Endothelial cell (in vitro differentiated cells): Measurements from ENCODE around the gene PDLIM1. TPM values are rescaled to one million over a fixed set of nuclear protein-coding genes. Genes with fewer than 3 reads are reported as not detected.
A peak's percentile ranks its signal among the peaks of the same experiment; 100 is the strongest.

Source experiments
- DNase-seq: peaks from one replicate; pipeline ENCODE4 v3.0.0; 2021; ENCODE audit warnings: low spot score
- H3K27ac Mint-ChIP-seq: one replicate; pipeline ENCODE4 v1.8.0; 2021; ENCODE audit warnings: mixed read lengths, inconsistent platforms; ENCODE audit not compliant: unreplicated experiment
- H3K27me3 Mint-ChIP-seq: one replicate; pipeline ENCODE4 v1.8.0; 2021; ENCODE audit warnings: mild to moderate bottlenecking, moderate library complexity, mixed read lengths, inconsistent platforms; ENCODE audit not compliant: unreplicated experiment
- H3K36me3 Mint-ChIP-seq: one replicate; pipeline ENCODE4 v1.8.0; 2021; ENCODE audit warnings: mild to moderate bottlenecking, low read depth, mixed read lengths, inconsistent platforms; ENCODE audit not compliant: unreplicated experiment
- H3K4me1 Mint-ChIP-seq: one replicate; pipeline ENCODE4 v1.8.0; 2021; ENCODE audit warnings: mild to moderate bottlenecking, mixed read lengths, inconsistent platforms; ENCODE audit not compliant: unreplicated experiment
- H3K4me3 Mint-ChIP-seq: one replicate; pipeline ENCODE4 v1.8.0; 2021; ENCODE audit warnings: mild to moderate bottlenecking, mixed read lengths, inconsistent platforms; ENCODE audit not compliant: unreplicated experiment
- H3K9me3 Mint-ChIP-seq: one replicate; pipeline ENCODE4 v1.8.0; 2021; ENCODE audit warnings: mixed read lengths, inconsistent platforms; ENCODE audit not compliant: unreplicated experiment
- CTCF ChIP-seq: fragments of 200-600 bp; sonication (generic); IDR thresholded peaks from one replicate; pipeline ENCODE4 v1.5.0; 2021; ENCODE audit warnings: antibody characterized with exemption; ENCODE audit not compliant: unreplicated experiment
- total RNA-seq: library from RNA; stranded (reverse); fragmentation: NEBNext Ultra II Directional; extraction: Animal tissue kit (Norgen Biotek cat#: 25700); gene quantifications from one replicate; pipeline ENCODE4 v1.2.1, GENCODE V29; 2021; ENCODE audit not compliant: unreplicated experiment

Gene PDLIM1
- total RNA-seq, 1 donor from 2014 or later: 125 TPM

GRCh38 chr10:95265572-95265971, 25.2 kb downstream of the PDLIM1 start:
- H3K4me3 Mint-ChIP-seq: no peak overlapping the region
- peaks cover 25% of the 10 kb centered on the region for H3K36me3 Mint-ChIP-seq
- no peak overlapping the region for H3K27ac Mint-ChIP-seq
- no peak for DNase-seq
- H3K27me3 Mint-ChIP-seq: peaks cover 9% of the 10 kb centered on the region
- no peaks in the 10 kb centered on the region for H3K9me3 Mint-ChIP-seq
- peaks cover 36% of the 10 kb centered on the region for H3K4me1 Mint-ChIP-seq
- no peak for TF ChIP-seq CTCF

- Mint-ChIP-seq H3K4me3 (no peak overlapping the region), H3K4me1 (peaks cover 39% of the 10 kb centered on the region), H3K9me3 (no peaks in the 10 kb centered on the region), H3K27me3 (peaks cover 9% of the 10 kb centered on the region), H3K27ac (peak overlapping the region; percentile 87), H3K36me3 (peaks cover 25% of the 10 kb centered on the region)
- no peak for TF ChIP-seq CTCF
- DNase-seq: no peak
These were observed 26.4 kb downstream of the PDLIM1 start for GRCh38 chr10:95264227-95265051.

DNA sequence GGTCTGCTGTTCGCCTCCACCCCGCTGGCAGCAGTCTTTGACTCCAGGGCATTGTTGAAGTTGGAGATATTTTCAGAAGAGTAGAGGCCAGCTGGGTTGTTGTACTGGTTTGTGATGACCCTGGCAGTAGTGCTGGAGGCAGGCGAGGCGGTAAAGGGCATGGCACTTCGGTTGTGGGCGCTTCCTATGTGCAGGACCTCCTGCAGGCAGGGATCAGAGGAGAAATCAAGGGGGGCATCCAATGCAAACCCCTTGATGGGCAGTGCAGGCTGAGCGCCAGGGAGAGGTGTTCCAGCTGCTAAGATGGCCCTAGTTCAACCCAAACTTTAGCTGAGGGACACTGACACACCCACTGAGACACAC, 27.0 kb downstream of the PDLIM1 start:
- no peak for DNase-seq
- no peak for TF ChIP-seq CTCF
- Mint-ChIP-seq H3K27me3 (peaks cover 9% of the 10 kb centered on the region), H3K4me1 (peaks cover 36% of the 10 kb centered on the region), H3K36me3 (peaks cover 28% of the 10 kb centered on the region), H3K27ac (no peak overlapping the region), H3K4me3 (peak overlapping the region; percentile 49), H3K9me3 (no peaks in the 10 kb centered on the region)

GRCh38 chr10:95262763-95263518, 27.9 kb downstream of the PDLIM1 start:
- peaks cover 36% of the 10 kb centered on the region for H3K36me3 Mint-ChIP-seq

More at GRCh38 chr10:95262763-95263518, 27.9 kb downstream of the PDLIM1 start:
- Mint-ChIP-seq H3K27ac (peak overlapping the region; percentile 64), H3K4me3 (peak overlapping the region; percentile 49), H3K27me3 (peaks cover 9% of the 10 kb centered on the region), H3K4me1 (peaks cover 28% of the 10 kb centered on the region), H3K9me3 (no peaks in the 10 kb centered on the region)
- DNase-seq: no peak
- no peak for TF ChIP-seq CTCF
